NCI-H2196 (cell line): ENCODE measurements around the gene FIS1.
"Not testable (repeated sequence)": the region's sequence is repeated elsewhere in the genome, so short reads cannot be mapped to it uniquely, and the experiment has no call there.

Experiments
- DNase-seq: peaks from one replicate; lab custom pipeline; 2025; ENCODE audit not compliant: unreplicated experiment; lab: John Stamatoyannopoulos, UW

FIS1 gene

DNA sequence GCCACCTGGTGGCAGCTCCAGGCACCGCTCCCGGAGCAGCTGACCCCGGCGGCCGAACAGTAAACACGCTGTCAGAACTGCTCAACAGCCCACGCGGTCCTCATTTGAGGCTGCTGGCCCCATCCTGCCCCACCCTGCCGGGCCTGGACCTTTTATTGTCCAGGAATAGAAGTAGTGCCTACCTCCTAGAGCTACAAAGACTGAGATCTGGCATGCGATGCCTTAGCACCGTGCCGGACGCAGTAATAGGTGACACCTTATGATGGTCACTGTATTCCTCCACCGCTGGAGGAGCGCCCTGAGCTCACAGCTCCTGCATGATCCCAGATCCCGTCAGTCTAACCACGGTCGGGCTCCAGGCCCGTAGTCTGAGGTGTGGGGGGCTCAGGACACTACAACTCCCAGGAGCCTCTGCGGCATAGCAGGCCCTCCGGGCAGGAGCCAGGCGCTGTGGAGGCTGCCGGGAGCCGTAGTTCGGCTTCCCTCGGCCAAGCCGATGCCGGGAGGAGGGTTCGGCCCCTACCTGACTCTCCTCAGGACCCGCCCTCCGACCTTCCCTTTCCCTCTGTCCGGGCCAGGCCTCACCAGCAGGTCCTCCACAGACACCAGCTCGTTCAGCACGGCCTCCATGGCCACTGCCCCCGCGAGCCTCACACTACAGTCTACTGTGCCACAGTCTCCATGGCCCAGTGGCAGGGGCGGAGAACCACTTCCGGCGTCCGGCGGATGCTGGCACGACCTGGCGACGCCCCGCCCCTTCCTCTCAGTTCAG is at the start of gene FIS1:
Gene FIS1 (minus strand): TSS at position 707 of the 772 bp plus-strand sequence. CDS start 77 bp downstream, at position 630.
- peak; percentile 95 for DNase-seq

DNA sequence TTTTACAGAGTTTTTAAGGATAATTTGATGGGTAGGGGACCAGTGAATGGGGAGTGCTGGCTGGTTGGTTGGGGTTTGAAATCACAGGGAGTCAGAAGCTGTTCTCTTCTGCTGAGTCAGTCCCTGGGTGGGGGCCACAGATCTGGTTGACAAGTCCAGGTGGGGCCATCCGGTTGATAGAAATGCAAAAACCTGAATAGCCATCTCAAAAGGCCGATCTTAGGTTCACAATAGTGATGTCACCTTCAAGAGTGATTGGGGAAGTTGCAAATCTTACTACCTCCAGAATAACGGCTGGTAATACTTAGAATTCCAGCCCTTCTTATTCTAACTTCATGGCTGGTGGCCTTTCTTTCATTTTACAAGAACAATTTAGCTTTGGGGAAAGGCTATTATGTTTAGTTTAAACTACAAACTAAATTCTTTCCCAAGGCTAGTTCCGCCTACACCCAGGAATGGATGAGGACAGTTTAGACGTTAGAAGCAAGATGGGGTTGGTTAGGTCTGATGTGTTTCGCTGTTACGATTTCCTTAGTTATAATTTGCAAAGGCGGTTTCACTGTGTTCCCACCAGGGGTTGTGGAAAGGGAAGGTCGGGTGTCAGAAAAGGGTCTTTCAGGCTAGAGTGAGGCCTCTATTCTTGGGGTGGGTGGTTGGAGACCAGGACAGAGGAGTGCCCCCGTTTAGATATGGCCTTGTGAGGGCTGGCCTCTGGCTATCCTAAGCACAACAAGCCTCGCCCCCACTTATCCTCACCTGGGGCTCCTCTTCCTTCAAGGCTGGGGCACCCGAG is 49.4 kb upstream of the FIS1 start:
- DNase-seq = no peak

DNA sequence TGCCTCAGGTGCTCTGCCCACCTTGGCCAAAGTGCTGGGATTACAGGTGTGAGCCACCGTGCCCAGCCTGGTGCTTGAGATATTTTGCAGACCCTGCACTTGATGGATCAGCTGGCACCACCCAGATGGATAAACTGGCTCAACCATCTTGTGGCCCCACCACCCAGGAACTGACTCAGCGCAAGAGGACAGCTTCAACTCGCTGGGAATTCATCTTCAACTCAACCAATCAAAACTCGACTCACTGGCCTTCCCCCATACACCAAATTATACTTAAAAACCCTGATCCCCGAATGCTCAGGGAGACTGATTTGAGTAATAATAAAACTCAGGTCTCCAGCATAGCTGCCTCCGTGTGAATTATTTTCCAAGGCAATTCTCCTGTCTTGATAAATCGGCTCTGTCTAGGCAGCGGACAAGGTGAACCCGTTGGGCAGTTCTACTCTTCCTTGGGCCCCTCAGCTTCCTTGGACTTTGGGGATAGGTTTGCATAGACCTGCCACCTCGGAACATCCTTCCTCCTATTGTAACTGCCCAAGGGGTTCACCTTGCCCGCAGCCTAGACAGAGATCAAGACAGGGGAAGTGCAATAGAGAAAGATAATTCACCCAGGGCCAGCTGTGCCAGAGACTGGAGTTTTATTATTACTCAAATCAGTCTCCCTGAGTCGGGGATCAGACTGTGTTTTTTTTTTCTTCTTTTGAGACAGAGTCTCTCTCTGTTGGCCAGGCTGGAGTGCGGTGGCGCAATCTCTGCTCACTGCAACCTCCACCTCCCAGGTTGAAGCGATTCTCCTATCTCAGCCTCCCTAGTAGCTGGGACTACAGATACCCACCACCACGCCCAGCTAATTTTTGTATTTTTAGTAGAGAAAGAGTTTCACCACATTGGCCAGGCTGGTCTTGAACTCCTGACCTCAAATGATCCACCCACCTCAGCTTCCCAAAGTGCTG is 48.5 kb upstream of the FIS1 start:
- DNase-seq = not testable (repeated sequence)

DNA sequence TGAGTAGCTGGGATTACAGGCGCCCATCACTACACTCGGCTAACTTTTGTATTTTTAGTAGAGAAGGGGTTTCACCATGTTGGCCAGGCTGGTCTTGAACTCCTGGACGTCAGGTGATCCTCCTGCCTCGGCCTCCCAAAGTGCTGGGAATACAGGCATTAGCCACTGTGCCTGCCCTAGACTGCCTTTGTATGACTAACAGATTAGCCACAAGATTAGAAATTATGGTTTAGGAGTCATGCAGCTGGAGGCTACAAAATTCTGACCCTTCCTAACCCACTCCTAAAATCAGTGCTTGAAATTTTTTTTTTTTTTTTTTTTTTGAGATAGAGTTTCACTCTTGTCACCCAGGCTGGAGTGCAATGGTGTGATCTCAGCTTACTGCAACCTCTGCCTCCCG is 47.7 kb upstream of the FIS1 start:
- DNase-seq = not testable (repeated sequence)

DNA sequence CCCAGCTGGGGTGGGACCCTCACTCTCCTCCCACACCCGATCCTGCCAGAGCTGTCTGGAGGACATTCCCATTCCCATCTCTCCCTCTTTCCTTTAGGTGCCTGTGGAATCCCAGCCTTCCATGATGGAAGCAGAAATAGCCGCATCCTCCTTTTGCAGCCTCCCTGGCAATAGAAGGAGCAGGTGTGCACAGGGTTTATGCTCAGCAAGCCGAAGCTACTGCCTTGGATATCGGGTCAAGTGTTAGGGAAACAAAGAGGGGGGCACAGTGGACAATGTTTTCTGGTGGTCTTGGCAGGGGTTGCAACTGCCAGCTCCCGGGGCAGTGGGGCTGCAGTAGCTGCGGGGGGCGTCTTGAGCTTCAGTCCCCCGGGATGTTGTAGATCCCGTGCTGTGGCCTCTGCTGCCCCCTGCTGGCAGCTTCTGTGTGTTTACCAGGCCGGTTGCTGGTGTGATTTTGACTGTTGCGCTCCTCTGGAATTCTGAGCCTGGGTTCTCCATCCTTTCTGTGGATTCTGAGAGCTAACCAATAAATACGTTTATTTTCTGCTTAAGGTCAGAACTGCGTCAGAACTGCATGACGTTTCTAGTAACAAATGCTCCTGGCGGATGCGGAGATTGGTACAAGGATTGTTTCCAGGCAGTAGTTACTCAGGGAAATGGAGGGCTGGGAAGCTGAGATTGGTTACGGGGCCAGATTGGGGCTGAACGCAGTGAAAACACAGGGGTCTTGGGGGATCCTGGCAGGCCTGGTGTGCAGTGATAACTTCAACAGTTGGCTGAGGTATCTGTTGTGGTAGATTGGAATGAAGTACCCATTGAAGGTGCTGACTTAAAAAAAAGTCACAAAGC is 45.5 kb upstream of the FIS1 start:
- DNase-seq = peak; percentile 69

DNA sequence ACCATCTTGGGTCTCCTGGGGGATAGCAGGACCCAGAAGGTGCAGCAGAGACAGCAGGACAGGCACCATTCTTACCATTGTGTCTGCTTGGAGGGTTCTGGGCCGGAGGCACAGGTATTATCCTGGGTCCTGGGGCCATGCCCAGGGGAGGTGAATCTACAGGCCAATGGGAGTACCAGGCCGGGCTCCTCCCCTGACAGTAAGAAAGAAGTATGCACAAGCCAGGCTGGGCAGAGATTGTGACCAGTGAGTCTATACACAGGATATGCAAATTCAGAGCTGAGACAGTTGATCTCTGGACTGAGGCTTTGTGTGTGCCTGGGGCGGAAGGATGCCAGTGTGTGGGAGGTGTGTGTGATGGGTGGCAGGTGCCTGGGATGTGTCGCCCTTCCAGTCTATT is 44.8 kb upstream of the FIS1 start:
- DNase-seq = not testable (repeated sequence)

DNA sequence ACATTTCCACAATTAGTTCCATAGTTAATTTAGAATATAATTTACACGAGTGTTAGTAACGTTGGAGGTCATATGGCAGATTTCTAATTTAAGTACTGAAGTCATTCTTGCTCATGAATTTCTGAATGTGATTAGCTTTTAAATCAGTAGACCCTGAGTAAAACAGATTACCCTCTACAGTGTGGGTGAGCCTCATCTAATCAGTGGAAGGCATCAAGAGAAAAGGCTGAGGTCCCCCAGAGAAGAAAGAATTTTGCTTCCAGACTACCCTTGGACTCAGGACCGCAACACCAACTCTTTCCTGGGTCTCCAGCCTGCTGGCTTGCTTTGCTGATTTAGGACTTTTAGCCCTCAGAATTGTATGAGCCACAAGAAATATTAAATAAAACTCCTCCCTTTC is 43.6 kb upstream of the FIS1 start:
- no peak for DNase-seq

DNA sequence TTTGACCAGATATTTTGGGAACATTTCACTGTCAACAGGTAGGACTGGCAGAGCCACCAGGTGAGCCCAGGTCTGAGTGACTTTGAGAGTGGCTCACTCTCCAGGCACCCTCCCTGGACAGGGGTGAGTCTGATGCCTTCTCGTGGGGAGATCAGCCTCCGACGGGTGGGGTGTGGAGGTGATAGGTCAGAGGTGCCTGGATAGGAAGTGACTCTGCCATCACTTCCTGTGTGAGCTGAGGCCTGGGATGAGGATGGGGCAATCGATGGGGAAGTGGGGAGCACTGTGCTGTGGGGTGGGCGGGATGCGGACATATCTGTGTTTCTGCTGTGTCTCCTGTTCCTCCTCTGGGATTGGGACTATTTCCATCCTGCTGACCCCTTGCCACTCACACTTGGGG is 42.2 kb upstream of the FIS1 start:
- no peak for DNase-seq

DNA sequence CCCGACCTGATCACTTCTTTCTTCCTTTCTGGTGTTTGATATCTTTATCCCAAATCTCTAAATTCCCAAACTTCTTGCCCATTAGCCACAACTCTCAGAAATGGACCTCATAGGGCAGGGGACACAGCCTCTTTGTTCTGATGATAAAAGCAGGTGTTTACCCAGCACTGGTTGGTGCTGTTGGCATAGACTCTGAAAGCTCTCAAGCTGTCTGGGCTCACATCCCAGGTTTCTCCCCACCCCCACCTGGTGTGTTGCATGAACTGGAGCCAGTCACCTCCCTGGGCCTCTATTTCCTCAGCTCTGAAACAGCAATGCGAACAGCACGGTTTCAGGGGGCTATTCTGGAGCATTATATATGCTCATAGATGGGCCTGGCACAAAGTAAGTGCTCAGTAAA is 41.0 kb upstream of the FIS1 start:
- DNase-seq = peak; percentile 80

DNA sequence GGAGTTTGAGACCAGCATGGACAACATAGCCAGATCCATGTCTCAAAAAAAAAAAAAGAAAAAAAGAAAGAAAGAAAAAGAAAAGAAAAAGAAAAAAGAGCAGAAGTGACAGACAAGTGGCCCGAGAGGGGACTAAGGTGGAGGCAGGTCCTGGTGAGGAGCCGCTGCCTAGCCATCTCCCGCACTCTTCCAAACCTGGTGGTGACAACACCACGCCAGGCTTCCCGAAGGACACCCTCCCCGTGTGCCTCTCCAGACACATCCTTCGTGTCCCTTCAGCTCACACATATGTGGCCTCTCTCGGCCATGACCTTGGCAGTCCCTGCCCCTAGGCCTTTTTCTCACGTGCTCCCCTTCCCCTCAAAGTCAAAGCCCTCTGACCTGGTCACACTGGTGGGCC is 40.3 kb upstream of the FIS1 start:
- DNase-seq = no peak

DNA sequence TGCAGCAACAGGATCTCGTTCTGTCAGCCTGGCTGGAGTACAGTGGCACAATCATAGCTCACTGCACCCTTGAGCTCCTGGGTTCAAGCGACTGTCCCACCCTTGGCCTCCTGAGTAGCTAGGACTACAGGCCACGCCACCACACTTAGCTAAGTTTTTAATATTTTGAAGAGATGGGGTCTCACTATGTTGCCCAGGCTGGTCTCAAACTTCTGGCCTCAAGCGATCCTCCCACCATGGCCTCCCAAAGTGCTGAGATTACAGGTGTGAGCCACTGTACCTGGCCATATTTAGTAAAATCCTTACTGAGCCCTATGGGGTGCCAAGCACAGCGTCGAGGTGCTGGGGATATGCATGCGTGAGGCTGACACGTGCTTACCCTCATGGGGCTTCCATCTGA is 36.0 kb upstream of the FIS1 start:
- not testable (repeated sequence) for DNase-seq

DNA sequence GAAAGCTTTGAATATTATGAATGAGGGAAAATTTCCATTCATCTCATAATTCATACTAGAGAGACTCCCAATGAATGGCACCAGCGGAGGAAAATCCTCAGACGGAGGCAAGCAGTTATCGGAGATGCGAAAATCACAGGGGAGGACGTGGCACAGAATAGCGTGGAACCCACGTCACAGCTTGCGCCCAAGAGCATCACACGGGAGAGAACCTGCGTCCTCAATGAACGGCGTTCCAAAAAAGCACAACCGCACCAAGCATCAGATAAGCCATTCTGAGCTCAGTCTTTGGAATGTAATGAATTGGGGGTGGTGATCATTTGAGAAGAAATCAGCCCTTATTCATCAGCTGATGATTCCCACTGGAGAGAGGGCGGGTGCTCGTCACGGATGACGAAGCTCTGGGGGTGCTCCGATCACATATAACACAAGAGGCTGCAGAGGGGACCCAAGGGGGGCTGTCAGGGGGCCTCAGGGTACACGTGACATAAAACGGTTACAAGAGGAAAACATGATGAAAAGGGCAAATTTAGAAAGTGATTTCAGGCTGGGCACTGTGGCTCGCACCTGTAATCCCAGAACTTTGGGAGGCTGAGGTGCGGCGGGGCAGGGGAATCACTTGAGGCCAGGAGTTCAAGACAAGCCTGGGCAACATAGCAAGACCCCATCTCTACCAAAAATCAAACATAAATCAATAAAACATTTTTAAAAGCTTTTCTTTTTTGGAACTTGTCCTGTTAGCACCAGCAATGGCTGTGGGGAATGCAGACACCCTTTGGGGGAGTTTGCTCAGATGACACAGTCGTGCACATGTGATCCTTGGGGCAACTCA is 33.8 kb upstream of the FIS1 start:
- DNase-seq = no peak

DNA sequence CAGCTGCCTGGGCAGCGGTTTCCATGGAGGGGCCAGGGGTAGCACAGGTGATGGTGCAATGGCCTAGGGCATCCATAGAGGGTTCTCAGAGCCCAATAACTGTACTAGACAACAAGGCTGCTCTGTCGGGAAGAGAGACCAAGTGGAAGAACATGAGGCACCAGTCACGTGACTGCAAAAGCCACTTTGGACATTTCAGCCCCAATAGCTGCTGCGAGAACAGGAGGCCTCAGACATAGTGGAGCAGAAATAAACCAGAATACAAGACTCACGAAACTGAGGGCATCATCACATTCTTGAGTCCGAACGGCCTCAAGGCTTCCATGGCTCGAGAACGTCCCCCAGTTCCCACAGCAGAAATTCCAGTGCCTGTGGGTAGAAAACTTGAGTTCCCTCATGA is 32.3 kb upstream of the FIS1 start:
- no peak for DNase-seq

DNA sequence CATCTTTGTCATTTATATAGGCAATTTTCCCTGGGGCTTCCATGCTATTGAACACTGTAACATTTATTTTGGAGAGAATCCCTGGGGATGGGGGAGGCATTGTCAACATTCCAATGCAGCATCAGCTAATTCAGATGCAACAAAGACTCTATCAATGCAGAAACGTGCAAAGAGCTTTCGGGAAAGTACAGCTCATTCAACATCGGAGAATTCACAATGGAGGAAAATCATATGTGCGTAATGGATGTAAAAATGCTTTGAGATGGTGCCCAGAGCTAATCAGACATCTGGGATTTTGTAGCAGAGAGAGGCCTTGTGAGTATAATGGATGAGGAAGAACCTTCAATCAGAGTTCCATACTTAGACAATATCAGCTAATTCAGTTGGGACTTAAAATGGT is 28.3 kb upstream of the FIS1 start:
- DNase-seq = no peak

DNA sequence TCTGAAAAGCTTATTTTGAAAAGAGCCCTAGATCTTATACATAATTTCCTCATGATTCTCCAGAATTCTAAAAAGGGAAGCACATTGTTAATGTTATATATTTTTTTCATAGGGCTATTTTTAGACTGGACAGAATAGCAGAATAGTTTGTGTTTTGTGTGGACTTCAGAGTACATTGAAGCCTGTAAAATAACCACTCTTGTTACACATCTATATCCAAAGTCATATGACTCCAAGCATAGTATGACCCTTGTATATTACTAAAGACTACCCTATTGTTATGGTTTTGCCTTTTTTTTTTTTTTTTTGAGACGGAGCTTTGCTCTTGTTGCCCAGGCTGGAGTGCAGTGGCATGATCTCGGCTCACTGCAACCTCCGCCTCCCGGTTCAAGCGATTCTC is 26.1 kb upstream of the FIS1 start:
- no peak for DNase-seq

DNA sequence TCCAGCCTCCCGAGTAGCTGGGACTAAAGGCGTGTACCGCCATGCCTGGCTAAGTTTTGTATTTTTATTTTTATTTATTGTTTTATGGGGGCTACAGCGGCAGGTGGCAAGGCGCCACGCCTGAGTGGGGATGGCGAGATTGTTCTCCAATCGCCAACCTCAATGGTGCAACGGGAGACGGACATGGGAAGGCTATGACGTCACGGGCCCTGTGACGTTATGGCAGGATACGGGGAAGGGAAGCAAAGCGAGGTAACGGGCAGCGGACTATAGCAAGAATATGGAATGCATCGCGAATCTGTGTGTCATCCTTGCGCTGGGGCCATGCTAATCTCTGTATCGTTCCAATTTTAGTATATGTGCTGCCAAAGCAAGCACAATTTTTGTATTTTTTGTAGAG is 24.8 kb upstream of the FIS1 start:
- no peak for DNase-seq

DNA sequence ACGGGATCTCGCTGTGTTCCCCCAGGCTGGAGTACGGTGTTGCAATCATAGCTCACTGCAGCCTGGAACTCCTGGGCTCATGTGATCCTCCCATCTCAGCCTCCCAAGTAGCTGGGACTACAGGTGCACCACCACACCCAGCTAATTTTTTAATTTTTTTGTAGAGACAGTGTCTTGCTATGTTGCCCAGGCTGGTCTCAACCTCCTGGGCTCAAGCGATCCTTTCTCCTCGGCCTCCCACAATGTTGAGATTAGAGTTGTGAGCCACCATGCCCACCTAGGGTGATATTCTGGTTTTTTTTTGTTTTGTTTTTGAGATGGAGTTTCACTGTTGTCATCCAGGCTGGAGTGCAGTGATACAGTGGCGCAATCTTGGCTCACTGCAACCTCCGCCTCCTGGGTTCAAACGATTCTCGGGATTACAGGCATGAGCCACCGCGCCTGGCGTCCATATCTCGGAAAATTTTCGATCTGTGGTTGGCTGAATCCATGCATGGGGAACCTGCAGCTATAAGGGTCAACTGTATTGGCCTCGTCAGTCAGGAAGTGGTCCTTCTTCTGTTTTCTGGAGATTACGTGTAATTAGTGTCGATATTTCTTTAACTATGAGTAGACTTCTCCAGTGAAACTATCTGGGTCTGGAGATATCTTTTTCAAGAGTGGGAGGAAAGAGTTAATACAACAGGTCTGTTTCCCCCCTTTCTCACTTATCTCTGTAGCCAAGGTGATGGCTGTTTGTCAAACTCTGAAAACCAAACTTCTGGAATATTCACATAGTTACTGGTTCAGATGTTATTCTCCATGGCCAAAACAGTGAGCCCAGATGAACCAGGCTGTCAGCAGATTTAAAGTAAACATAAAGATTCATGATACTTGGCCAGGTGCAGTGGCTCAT is 21.0 kb upstream of the FIS1 start:
- no peak for DNase-seq

DNA sequence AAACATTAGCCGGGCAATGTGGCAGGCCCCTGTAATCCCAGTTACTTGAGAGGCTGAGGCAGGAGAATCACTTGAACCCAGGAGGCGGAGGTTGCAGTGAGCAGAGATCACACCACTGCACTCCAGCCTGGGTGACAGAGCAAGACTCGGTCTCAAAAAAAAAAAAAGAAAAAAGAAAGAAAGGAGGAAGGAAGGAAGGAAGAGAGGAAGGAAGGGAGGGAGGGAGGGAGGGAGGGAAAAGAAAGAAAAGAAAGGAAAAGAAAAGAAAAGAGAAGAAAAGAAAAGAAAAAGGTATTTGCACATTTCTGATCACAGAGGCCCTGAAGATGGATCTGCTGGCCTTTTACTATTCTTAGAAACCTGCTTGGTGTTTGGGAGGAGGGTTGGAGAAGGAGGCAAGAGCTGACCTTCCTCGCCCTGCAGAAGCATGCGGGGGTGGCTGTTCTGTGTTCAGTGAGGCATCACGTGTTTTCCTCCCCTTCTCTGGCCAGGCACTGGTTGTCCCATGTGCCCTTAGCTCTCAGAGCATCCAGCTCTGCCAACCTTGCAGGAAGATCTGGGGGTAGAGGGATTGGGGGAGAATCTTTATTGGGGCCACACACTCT is 19.3 kb upstream of the FIS1 start:
- not testable (repeated sequence) for DNase-seq
